Karpas-422 (cell line): ENCODE measurements around the gene PLSCR1. TPM values are rescaled to one million over a fixed set of nuclear protein-coding genes. Genes with fewer than 3 reads are reported as not detected.
A peak's percentile ranks its signal among the peaks of the same experiment; 100 is the strongest.

Experiments
- DNase-seq: peaks from one replicate; pipeline ENCODE4 v3.0.0-alpha.2; 2015
- H2AFZ ChIP-seq: fragments of 200-600 bp; sonication (generic); 2 replicates; pipeline ENCODE4 v1.6.1; 2014; ENCODE audit warnings: antibody characterized with exemption, low read length, mixed read lengths
- H3K27ac ChIP-seq: fragments of 200-600 bp; sonication (generic); 2 replicates; pipeline ENCODE4 v1.5.1; 2014; ENCODE audit warnings: mild to moderate bottlenecking, low read length, moderate library complexity
- H3K27me3 ChIP-seq: fragments of 200-600 bp; sonication (generic); 2 replicates; pipeline ENCODE4 v1.6.1; 2014; ENCODE audit warnings: low read length, mixed read lengths
- H3K36me3 ChIP-seq: fragments of 200-600 bp; sonication (generic); 2 replicates; pipeline ENCODE4 v1.6.1; 2014; ENCODE audit warnings: low read length, mixed read lengths; ENCODE audit not compliant: insufficient read depth
- H3K4me1 ChIP-seq: fragments of 200-600 bp; sonication (generic); 2 replicates; pipeline ENCODE4 v1.6.1; 2014; ENCODE audit warnings: mild to moderate bottlenecking, low read length, mixed read lengths
- H3K4me2 ChIP-seq: fragments of 200-600 bp; sonication (generic); 2 replicates; pipeline ENCODE4 v1.6.1; 2014; ENCODE audit warnings: low read length, low read depth, mild to moderate bottlenecking; ENCODE audit not compliant: poor library complexity, severe bottlenecking
- H3K4me3 ChIP-seq: fragments of 200-600 bp; sonication (generic); 2 replicates; pipeline ENCODE4 v1.5.1; 2014; ENCODE audit warnings: mild to moderate bottlenecking, antibody characterized with exemption, low read length, mixed read lengths
- H3K79me2 ChIP-seq: fragments of 200-600 bp; sonication (generic); 2 replicates; pipeline ENCODE4 v1.6.1; 2014; ENCODE audit warnings: mild to moderate bottlenecking, low read length, mixed read lengths
- H3K9ac ChIP-seq: fragments of 200-600 bp; sonication (generic); 2 replicates; pipeline ENCODE4 v1.6.0; 2014; ENCODE audit warnings: low read length
- H3K9me2 ChIP-seq: fragments of 200-600 bp; sonication (generic), shearing (Covaris generic); replicated peaks from 2 replicates; pipeline ENCODE4 v1.6.0; 2014; ENCODE audit warnings: mild to moderate bottlenecking, low read length, moderate library complexity; ENCODE audit not compliant: insufficient read depth
- H3K9me3 ChIP-seq: fragments of 300-700, 200-600 bp; sonication (generic); 2 replicates; pipeline ENCODE4 v1.6.1; 2014; ENCODE audit warnings: low read length, mixed read lengths
- H4K20me1 ChIP-seq: fragments of 200-600 bp; sonication (generic); 2 replicates; pipeline ENCODE4 v1.6.1; 2014; ENCODE audit warnings: mild to moderate bottlenecking, antibody characterized with exemption, low read length, low read depth; ENCODE audit not compliant: insufficient read depth
- total RNA-seq: library from RNA; depleted of rRNA; stranded (reverse); fragments of >200 nt; shearing (Covaris generic); gene quantifications from 2 replicates; pipeline ENCODE4 v1.2.3, GENCODE V29; 2014; ENCODE audit warnings: low replicate concordance; rRNA removed

Gene PLSCR1, protein sequence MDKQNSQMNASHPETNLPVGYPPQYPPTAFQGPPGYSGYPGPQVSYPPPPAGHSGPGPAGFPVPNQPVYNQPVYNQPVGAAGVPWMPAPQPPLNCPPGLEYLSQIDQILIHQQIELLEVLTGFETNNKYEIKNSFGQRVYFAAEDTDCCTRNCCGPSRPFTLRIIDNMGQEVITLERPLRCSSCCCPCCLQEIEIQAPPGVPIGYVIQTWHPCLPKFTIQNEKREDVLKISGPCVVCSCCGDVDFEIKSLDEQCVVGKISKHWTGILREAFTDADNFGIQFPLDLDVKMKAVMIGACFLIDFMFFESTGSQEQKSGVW
- 16.0 and 26.2 TPM in 2 replicates for total RNA-seq

DNA sequence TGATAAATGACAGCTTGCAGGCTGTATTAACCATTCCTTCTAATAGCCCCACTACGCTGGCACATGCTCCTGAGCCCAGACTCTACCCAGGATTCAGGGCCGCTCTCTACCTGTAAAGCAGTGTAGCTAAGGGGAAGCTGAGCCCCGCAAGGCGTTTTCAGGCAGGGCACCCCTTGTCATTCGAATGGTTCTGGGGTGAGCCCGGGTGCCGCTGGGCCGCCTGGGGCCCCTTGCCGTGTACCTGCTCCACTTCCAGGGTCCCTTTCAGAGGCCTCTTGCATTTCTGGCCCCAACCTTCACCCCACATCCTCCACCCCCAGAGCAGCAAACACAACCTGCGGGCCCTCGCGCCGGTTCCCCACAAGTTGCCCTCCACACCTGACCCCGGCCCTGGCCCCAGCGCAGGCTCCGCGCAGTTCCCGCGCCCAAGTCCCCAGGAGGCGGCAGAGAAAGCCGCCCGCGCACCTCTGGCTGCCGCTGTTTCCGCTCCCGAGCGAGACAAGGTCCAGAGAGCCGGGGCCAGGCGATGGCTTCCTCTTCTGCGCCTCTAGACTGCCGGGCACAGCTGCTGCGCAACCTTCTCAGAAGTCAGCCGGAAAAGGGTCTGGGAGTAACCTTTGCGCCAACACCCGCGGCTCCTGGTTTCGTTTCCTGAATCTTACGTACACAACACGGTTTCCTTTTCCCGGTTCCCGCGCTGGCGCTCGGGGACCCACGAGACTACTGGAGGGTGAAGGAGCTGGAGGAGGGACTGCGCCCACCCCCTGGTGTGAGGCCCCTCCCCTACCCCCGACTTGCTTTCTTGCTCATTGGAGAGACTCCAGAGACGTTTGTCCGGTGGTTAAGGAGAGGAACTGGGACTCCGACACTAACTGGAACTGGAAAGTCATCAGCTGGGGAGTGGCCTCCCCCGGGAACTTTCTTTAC lies at the start of gene PLSCR1:
PLSCR1 (minus strand) TSS at position 606 of the 927 bp plus-strand sequence. CDS start 8,055 bp downstream, outside the sequence.
- Histone ChIP-seq H3K9ac (peak within 1 kb of the TSS; percentile 85), H3K27me3 (no peaks in the 10 kb centered on the region), H3K9me3 (no peaks in the 10 kb centered on the region), H3K4me3 (peak within 1 kb of the TSS; percentile 78), H2AFZ (peak within 1 kb of the TSS; percentile 88), H3K9me2 (no peaks in the 10 kb centered on the region), H4K20me1 (no peaks in the 10 kb centered on the region), H3K27ac (no peak within 1 kb of the TSS), H3K36me3 (no peaks in the 10 kb centered on the region), H3K79me2 (peaks cover 15% of the 10 kb centered on the region), H3K4me1 (peaks cover 36% of the 10 kb centered on the region), H3K4me2 (peak within 1 kb of the TSS; percentile 80)
- DNase-seq, result peak; percentile 92

DNA sequence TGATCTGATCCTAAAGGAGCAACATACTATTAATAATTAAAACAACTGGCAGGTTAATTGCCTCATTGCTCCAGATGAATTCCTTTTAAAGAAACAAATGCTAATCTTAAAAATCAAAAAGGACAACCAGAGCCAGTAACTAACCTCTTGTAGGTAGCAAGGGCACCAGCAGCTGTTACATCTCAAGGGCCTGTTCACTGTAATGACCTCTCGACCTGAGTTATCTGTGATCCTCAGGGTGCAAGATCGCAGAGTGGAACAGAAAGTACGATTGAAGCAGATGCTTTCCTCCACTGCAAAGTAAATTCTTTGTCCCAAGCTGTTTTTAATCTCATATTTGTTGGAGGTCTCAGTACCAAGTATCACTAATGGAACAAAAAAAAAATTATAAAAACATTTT lies 49.4 kb upstream of the PLSCR1 start:
- H3K9me2 ChIP-seq, result no peaks in the 10 kb centered on the region
- H3K27me3 ChIP-seq, result no peaks in the 10 kb centered on the region
- no peaks in the 10 kb centered on the region for H3K36me3 ChIP-seq
- H3K4me1 ChIP-seq, result no peaks in the 10 kb centered on the region
- no peak overlapping the region for H3K27ac ChIP-seq
- no peak overlapping the region for H3K4me3 ChIP-seq
- no peak overlapping the region for H2AFZ ChIP-seq
- no peak overlapping the region for H3K9ac ChIP-seq
- no peak overlapping the region for H3K4me2 ChIP-seq
- H4K20me1 ChIP-seq, result no peaks in the 10 kb centered on the region
- no peaks in the 10 kb centered on the region for H3K9me3 ChIP-seq
- H3K79me2 ChIP-seq, result no peaks in the 10 kb centered on the region
- DNase-seq, result no peak

DNA sequence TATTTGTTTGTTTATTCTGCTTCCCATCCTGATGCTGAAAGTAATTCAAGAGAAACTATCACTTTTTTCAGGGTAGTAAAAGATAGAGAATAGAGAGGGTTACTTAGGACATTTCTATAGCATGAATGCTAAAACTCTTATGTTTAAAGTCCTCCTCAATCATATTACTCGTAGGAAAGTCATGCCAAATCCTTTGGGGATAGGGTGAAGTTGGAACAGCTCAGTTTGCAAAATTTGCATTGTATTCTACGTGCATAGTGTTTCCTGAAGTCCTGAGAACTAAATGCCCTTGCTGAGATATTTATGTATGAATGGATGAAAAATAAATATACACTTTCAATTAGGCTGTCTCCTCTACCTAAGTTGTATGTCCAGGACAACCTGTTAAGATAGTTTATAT lies 46.1 kb upstream of the PLSCR1 start:
- Histone ChIP-seq H3K4me2 (no peak overlapping the region), H2AFZ (no peak overlapping the region), H3K9me2 (no peaks in the 10 kb centered on the region), H3K27ac (no peak overlapping the region), H3K36me3 (no peaks in the 10 kb centered on the region), H4K20me1 (no peaks in the 10 kb centered on the region), H3K9ac (no peak overlapping the region), H3K4me1 (peaks cover 4% of the 10 kb centered on the region; the same call in 1 of the 2 replicates), H3K79me2 (no peaks in the 10 kb centered on the region), H3K4me3 (no peak overlapping the region), H3K9me3 (no peaks in the 10 kb centered on the region), H3K27me3 (no peaks in the 10 kb centered on the region)
- DNase-seq, result no peak

DNA sequence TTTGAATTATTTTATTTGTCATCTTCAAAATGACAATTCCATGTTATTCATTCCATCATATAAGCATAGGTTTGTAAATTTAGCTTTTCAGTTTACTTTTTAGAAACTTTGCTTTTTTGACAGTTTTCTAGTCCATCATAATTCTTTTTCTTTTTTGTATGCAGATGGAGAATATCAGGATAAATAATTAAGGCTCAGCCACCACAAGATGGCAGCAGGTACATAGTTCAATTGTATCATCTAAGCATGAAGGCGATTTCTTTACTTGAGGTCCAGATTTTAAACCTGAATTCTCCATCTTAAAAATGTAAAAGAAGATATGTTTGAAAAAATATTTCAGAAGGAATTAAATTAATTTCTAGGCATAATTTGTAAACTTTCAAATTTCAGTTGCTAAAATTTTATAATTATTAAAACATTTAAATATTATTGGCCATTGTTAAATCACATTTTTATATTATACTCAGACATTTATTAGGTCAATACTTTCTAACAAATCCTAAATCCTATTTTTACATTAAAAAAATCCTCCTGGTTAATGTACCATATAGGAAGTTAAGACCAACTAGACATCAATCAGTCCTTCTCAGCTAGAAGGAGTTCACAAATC lies 45.6 kb upstream of the PLSCR1 start:
- Histone ChIP-seq H3K27me3 (no peaks in the 10 kb centered on the region), H2AFZ (no peak overlapping the region), H3K36me3 (no peaks in the 10 kb centered on the region), H3K4me3 (no peak overlapping the region), H3K9me3 (no peaks in the 10 kb centered on the region), H3K79me2 (no peaks in the 10 kb centered on the region), H3K27ac (no peak overlapping the region), H3K4me2 (no peak overlapping the region), H3K4me1 (peaks cover 4% of the 10 kb centered on the region; the same call in 1 of the 2 replicates), H3K9me2 (no peaks in the 10 kb centered on the region), H4K20me1 (no peaks in the 10 kb centered on the region), H3K9ac (no peak overlapping the region)
- DNase-seq, result peak; percentile 68

DNA sequence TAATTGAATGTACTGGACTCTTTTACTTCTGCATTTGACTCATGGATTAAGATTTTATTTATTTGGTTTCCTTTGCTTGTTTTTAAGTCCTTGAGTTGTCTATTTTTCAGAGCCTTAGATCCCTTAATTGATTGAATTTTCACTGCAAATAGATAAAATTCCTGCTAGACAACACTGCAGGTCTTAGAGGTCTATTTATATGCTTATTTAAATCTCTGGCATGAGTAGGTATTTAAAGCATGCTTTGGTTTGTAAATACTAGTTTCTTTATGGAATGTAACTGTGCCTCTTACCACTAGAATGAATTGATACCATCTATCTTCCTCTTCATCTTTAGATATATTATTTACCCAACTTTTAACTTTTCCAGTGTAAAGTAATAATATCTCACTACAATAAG lies 40.7 kb upstream of the PLSCR1 start:
- Histone ChIP-seq H3K9ac (no peak overlapping the region), H3K9me2 (no peaks in the 10 kb centered on the region), H3K27me3 (no peaks in the 10 kb centered on the region), H3K4me1 (peaks cover 4% of the 10 kb centered on the region; the same call in 1 of the 2 replicates), H3K27ac (no peak overlapping the region), H3K9me3 (no peaks in the 10 kb centered on the region), H3K4me2 (no peak overlapping the region), H2AFZ (no peak overlapping the region), H3K36me3 (no peaks in the 10 kb centered on the region), H3K4me3 (no peak overlapping the region), H3K79me2 (no peaks in the 10 kb centered on the region), H4K20me1 (no peaks in the 10 kb centered on the region)
- DNase-seq, result no peak

DNA sequence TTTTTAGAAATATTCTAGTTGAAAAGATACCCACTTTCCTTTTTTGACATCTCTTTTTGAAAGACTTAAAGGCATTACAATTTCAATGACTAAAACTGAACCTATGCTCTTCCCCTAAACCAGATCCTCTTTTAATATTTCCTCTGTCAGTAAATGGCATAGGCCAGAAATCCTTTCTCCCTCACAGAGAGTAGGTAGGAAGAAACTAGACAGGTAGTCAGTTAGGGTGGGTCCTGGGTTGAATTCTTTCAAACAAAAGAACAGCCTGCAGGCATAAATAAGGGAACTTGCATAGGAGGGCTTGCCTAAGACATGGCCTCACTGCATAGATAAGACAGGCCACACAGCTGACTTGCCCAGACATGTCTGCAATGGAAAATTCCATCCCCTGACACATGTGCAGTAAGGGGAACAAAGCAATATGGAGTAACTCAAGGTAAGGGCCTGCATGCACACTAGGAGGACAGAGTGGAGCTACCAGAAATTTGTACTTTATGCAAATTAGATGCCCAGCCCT lies 37.6 kb upstream of the PLSCR1 start:
- no peak overlapping the region for H2AFZ ChIP-seq

DNA sequence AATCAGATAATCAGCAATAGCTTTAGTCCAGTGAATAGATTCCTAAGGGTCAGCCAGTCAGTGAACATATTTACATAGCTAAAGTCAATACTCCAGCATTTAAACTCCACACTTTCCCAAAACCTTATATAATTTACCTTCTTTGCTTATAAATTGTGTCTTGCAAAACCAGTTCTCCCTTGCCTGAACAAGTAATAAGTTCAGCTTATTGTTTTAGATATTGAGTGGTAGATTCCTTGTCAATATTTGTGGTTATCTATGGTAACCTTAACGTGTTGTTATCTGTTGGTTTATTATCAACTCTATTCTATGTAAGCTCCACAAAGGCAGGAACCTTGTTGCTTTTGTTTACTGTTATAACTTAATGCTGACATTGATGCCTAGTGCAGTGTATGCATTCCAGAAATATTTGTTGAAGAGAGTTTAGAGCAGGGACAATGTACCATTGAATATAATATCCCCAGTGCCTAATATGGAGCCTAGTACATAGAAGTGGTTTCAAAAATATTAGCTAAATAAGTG lies 36.7 kb upstream of the PLSCR1 start:
- no peak overlapping the region for H3K4me2 ChIP-seq
- no peaks in the 10 kb centered on the region for H4K20me1 ChIP-seq
- H3K27ac ChIP-seq, result no peak overlapping the region
- H3K4me1 ChIP-seq, result no peaks in the 10 kb centered on the region
- H3K9me2 ChIP-seq, result no peaks in the 10 kb centered on the region
- H2AFZ ChIP-seq, result no peak overlapping the region
- H3K4me3 ChIP-seq, result no peak overlapping the region
- H3K9me3 ChIP-seq, result no peaks in the 10 kb centered on the region
- H3K36me3 ChIP-seq, result no peaks in the 10 kb centered on the region
- no peak for DNase-seq
- H3K79me2 ChIP-seq, result no peaks in the 10 kb centered on the region
- H3K9ac ChIP-seq, result no peak overlapping the region
- H3K27me3 ChIP-seq, result no peaks in the 10 kb centered on the region

More for the DNA sequence above, 37.6 kb upstream of the PLSCR1 start:
- Histone ChIP-seq H3K9me2 (no peaks in the 10 kb centered on the region), H4K20me1 (no peaks in the 10 kb centered on the region), H3K79me2 (no peaks in the 10 kb centered on the region), H3K9ac (no peak overlapping the region), H3K9me3 (no peaks in the 10 kb centered on the region), H3K4me2 (no peak overlapping the region), H3K27me3 (no peaks in the 10 kb centered on the region), H3K27ac (no peak overlapping the region), H3K36me3 (no peaks in the 10 kb centered on the region), H3K4me1 (no peaks in the 10 kb centered on the region), H3K4me3 (no peak overlapping the region)
- DNase-seq, result no peak
